MM.1S (cell line): ENCODE data around the gene CLTA.

Source experiments
- DNase-seq: peaks from one replicate; pipeline ENCODE4 v3.0.0-alpha.2; 2015
- H2AFZ ChIP-seq: fragments of 300-600 bp; sonication (generic); 2 replicates; pipeline ENCODE4 v1.6.0; 2016; ENCODE audit warnings: antibody characterized with exemption, low read length
- H3F3A ChIP-seq: fragments of 300-600 bp; sonication (generic); 2 replicates; pipeline ENCODE4 v1.6.1; 2016; ENCODE audit warnings: mild to moderate bottlenecking, antibody characterized with exemption, low read length, moderate library complexity, mixed read lengths; ENCODE audit not compliant: insufficient read depth
- H3K27ac ChIP-seq: fragments of 300-600 bp; sonication (generic); 2 replicates; pipeline ENCODE4 v1.5.1; 2016; ENCODE audit warnings: mild to moderate bottlenecking, low read length
- H3K27me3 ChIP-seq: fragments of 300-600 bp; sonication (generic); replicated peaks from 2 replicates; pipeline ENCODE4 v1.6.0; 2016; ENCODE audit warnings: low read length; ENCODE audit not compliant: insufficient read depth
- H3K36me3 ChIP-seq: fragments of 300-600 bp; sonication (generic); replicated peaks from 2 replicates; pipeline ENCODE4 v1.6.1; 2016; ENCODE audit warnings: mild to moderate bottlenecking, low read length, mixed read lengths; ENCODE audit not compliant: insufficient read depth
- H3K4me1 ChIP-seq: fragments of 300-600 bp; sonication (generic); 2 replicates; pipeline ENCODE4 v1.6.1; 2016; ENCODE audit warnings: low read length, mixed read lengths
- H3K4me2 ChIP-seq: fragments of 300-600 bp; sonication (generic); 2 replicates; pipeline ENCODE4 v1.6.0; 2016; ENCODE audit warnings: low read depth, low read length
- H3K4me3 ChIP-seq: fragments of 300-600 bp; sonication (generic); 2 replicates; pipeline ENCODE4 v1.5.1; 2016; ENCODE audit warnings: low read length, mixed read lengths
- H3K79me2 ChIP-seq: fragments of 300-600 bp; sonication (generic); 2 replicates; pipeline ENCODE4 v1.6.1; 2016; ENCODE audit warnings: mixed run types, low read length, mixed read lengths
- H3K9ac ChIP-seq: fragments of 300-600 bp; sonication (generic); 2 replicates; pipeline ENCODE4 v1.6.1; 2016; ENCODE audit warnings: low read length, mixed read lengths
- H3K9me2 ChIP-seq: fragments of 300-600 bp; sonication (generic); replicated peaks from 2 replicates; pipeline ENCODE4 v1.6.1; 2016; ENCODE audit warnings: mild to moderate bottlenecking, low read length, mixed read lengths; ENCODE audit not compliant: insufficient read depth
- H3K9me3 ChIP-seq: fragments of 300-600 bp; sonication (generic); replicated peaks from 2 replicates; pipeline ENCODE4 v1.6.1; 2016; ENCODE audit warnings: mild to moderate bottlenecking, low read length, mixed read lengths; ENCODE audit not compliant: insufficient read depth
- H4K20me1 ChIP-seq: fragments of 300-600 bp; sonication (generic); 2 replicates; pipeline ENCODE4 v1.6.1; 2016; ENCODE audit warnings: mild to moderate bottlenecking, low read length, moderate library complexity, mixed read lengths; ENCODE audit not compliant: insufficient read depth
- CTCF ChIP-seq: fragments of 300-600 bp; sonication (generic); IDR thresholded peaks from 2 replicates; pipeline ENCODE4 v1.5.1; 2016; ENCODE audit warnings: antibody characterized with exemption, low read length, mixed read lengths
- EZH2 ChIP-seq: fragments of 300-600 bp; sonication (generic); optimal IDR thresholded peaks from 2 replicates; pipeline ENCODE3; 2017; ENCODE audit warnings: low read depth, mild to moderate bottlenecking, antibody characterized with exemption, low read length, mixed read lengths
- EZH2phosphoT487 ChIP-seq: fragments of 300-600 bp; sonication (generic); IDR thresholded peaks from 2 replicates; pipeline ENCODE4 v1.6.1; 2018; ENCODE audit warnings: antibody characterized with exemption, low read length

Gene CLTA

GRCh38 chr9:36154331-36154952, 36.3 kb upstream of the CLTA start:
- H3K36me3 ChIP-seq: no peaks in the 10 kb centered on the region
- H3F3A ChIP-seq: peaks cover 33% of the 10 kb centered on the region
- H3K9ac ChIP-seq: no peak overlapping the region
- H2AFZ ChIP-seq: no peak overlapping the region
- no peak overlapping the region for H3K4me2 ChIP-seq
- no peak for TF ChIP-seq EZH2
- TF ChIP-seq EZH2phosphoT487: no peak
- no peak for TF ChIP-seq CTCF
- no peaks in the 10 kb centered on the region for H3K79me2 ChIP-seq
- no peaks in the 10 kb centered on the region for H3K9me2 ChIP-seq
- no peak for DNase-seq
- H3K27me3 ChIP-seq: no peaks in the 10 kb centered on the region
- no peaks in the 10 kb centered on the region for H3K9me3 ChIP-seq
- H3K4me3 ChIP-seq: no peak overlapping the region
- no peaks in the 10 kb centered on the region for H4K20me1 ChIP-seq
- H3K27ac ChIP-seq: no peak overlapping the region
- H3K4me1 ChIP-seq: peaks cover 31% of the 10 kb centered on the region

- Histone ChIP-seq H3K4me2 (no peak overlapping the region), H3K4me1 (peaks cover 16% of the 10 kb centered on the region), H4K20me1 (no peaks in the 10 kb centered on the region), H2AFZ (no peak overlapping the region), H3K9ac (no peak overlapping the region), H3F3A (peaks cover 21% of the 10 kb centered on the region), H3K9me3 (no peaks in the 10 kb centered on the region), H3K36me3 (no peaks in the 10 kb centered on the region), H3K9me2 (no peaks in the 10 kb centered on the region), H3K4me3 (no peak overlapping the region), H3K79me2 (no peaks in the 10 kb centered on the region), H3K27me3 (no peaks in the 10 kb centered on the region), H3K27ac (no peak overlapping the region)
- no peak for DNase-seq
- no peak for TF ChIP-seq CTCF
- TF ChIP-seq EZH2phosphoT487: no peak
- TF ChIP-seq EZH2: no peak
Measured at GRCh38 chr9:36156116-36156515, 34.6 kb upstream of the CLTA start.

- no peak overlapping the region for H3K4me3 ChIP-seq
- no peak overlapping the region for H3K4me2 ChIP-seq
- H3K9me2 ChIP-seq: no peaks in the 10 kb centered on the region
- no peak overlapping the region for H3K27ac ChIP-seq
- DNase-seq: no peak
- H3K9me3 ChIP-seq: no peaks in the 10 kb centered on the region
- H3K9ac ChIP-seq: no peak overlapping the region
- H3K79me2 ChIP-seq: no peaks in the 10 kb centered on the region
- peaks cover 3% of the 10 kb centered on the region for H3K4me1 ChIP-seq
- H4K20me1 ChIP-seq: no peaks in the 10 kb centered on the region
- TF ChIP-seq EZH2phosphoT487 (no peak), EZH2 (no peak), CTCF (no peak)
- H3K27me3 ChIP-seq: no peaks in the 10 kb centered on the region
- no peak overlapping the region for H2AFZ ChIP-seq
- H3K36me3 ChIP-seq: no peaks in the 10 kb centered on the region
- H3F3A ChIP-seq: peaks cover 8% of the 10 kb centered on the region
Measured at GRCh38 chr9:36158122-36158521, 32.6 kb upstream of the CLTA start.
